Transverse colon (tissue), 4 donors: Measurements from ENCODE around the gene DDX27.

ENCODE experiments used
- CTCF ChIP-seq, 5 experiments: fragments of 200-600 bp in 3 of 5; fragments of 450-650 bp in 2 of 5; sonication (generic) in 3 of 5; IDR thresholded peaks; 1 replicate in 2 of 5; 2 replicates in 3 of 5; pipeline ENCODE4 v1.5.1; 2016 to 2017; ENCODE audit warnings: antibody characterized with exemption in 5 of 5, inconsistent platforms in 3 of 5, mild to moderate bottlenecking in 2 of 5, moderate library complexity in 1 of 5
- EP300 ChIP-seq: sonication (generic); formaldehyde crosslinking; IDR thresholded peaks from one replicate; pipeline ENCODE4 v1.6.1; 2017; ENCODE audit warnings: antibody characterized with exemption, low read depth
- POLR2AphosphoS5 ChIP-seq, 3 donors: sonication (generic); formaldehyde crosslinking; IDR thresholded peaks; one replicate each; pipeline ENCODE4 v1.6.1; 2016; ENCODE audit warnings: antibody characterized with exemption in 3 of 3

- TF ChIP-seq POLR2AphosphoS5 (IDR thresholded peaks at IDR 0.05) (no peak), CTCF (IDR thresholded peaks at IDR 0.05) (no peak), EP300 (no peak)
Observed at GRCh38 chr20:49203746-49204145, 15.5 kb upstream of the DDX27 start.
